Hepatocyte (in vitro differentiated cells): ENCODE data around the gene ZSCAN5A.

Experiments used
- EZH2 ChIP-seq: fragments of 200-600 bp; sonication (generic); IDR thresholded peaks from 2 replicates; pipeline ENCODE4 v1.6.1; 2016; ENCODE audit warnings: antibody characterized with exemption, mild to moderate bottlenecking, borderline replicate concordance
- EZH2phosphoT487 ChIP-seq: fragments of 200-600 bp; sonication (generic); IDR thresholded peaks from one replicate; pipeline ENCODE4 v1.6.1; 2018; ENCODE audit warnings: antibody characterized with exemption, mild to moderate bottlenecking, low read depth, moderate library complexity; ENCODE audit not compliant: unreplicated experiment, severe bottlenecking
- TF ChIP-seq, protein P1 (sequence below): fragments of 200-600 bp; sonication (generic); IDR thresholded peaks from 2 replicates; pipeline ENCODE4 v1.5.1; 2016; ENCODE audit warnings: antibody characterized with exemption, mild to moderate bottlenecking; ENCODE audit not compliant: poor library complexity

GRCh38 chr19:56309511-56310185, 5.0 kb downstream of the ZSCAN5A start:
- TF ChIP-seq, protein P1, sequence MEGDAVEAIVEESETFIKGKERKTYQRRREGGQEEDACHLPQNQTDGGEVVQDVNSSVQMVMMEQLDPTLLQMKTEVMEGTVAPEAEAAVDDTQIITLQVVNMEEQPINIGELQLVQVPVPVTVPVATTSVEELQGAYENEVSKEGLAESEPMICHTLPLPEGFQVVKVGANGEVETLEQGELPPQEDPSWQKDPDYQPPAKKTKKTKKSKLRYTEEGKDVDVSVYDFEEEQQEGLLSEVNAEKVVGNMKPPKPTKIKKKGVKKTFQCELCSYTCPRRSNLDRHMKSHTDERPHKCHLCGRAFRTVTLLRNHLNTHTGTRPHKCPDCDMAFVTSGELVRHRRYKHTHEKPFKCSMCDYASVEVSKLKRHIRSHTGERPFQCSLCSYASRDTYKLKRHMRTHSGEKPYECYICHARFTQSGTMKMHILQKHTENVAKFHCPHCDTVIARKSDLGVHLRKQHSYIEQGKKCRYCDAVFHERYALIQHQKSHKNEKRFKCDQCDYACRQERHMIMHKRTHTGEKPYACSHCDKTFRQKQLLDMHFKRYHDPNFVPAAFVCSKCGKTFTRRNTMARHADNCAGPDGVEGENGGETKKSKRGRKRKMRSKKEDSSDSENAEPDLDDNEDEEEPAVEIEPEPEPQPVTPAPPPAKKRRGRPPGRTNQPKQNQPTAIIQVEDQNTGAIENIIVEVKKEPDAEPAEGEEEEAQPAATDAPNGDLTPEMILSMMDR = peak; percentile 55
- TF ChIP-seq EZH2 = no peak
- no peak for TF ChIP-seq EZH2phosphoT487
